Progenitor cell of endocrine pancreas (in vitro differentiated cells): ENCODE results near the gene CLEC20A. TPM values are rescaled to one million over a fixed set of nuclear protein-coding genes. Genes with fewer than 3 reads are reported as not detected.

Source experiments
- DNase-seq: peaks from one replicate; pipeline ENCODE4 v3.0.0; 2021; ENCODE audit warnings: low spot score; ENCODE audit not compliant: unreplicated experiment
- H3K27ac Mint-ChIP-seq: 2 replicates; pipeline ENCODE4 v1.8.0; 2021; ENCODE audit warnings: mild to moderate bottlenecking, moderate library complexity, mixed read lengths
- H3K27me3 Mint-ChIP-seq: 2 replicates; pipeline ENCODE4 v1.8.0; 2021; ENCODE audit warnings: mixed read lengths
- H3K36me3 Mint-ChIP-seq: 2 replicates; pipeline ENCODE4 v1.8.0; 2022; ENCODE audit warnings: mixed read lengths; ENCODE audit not compliant: insufficient read depth
- H3K4me1 Mint-ChIP-seq: 2 replicates; pipeline ENCODE4 v1.8.0; 2021; ENCODE audit warnings: low read depth, mixed read lengths
- H3K4me3 Mint-ChIP-seq: 2 replicates; pipeline ENCODE4 v1.8.0; 2021; ENCODE audit warnings: low read depth, mild to moderate bottlenecking, moderate library complexity, mixed read lengths
- H3K9me3 Mint-ChIP-seq: 2 replicates; pipeline ENCODE4 v1.8.0; 2021; ENCODE audit warnings: low read depth, mixed read lengths
- total RNA-seq: library from RNA; stranded (reverse); gene quantifications from 2 replicates; pipeline ENCODE4 v1.2.1, GENCODE V29; 2021
- TF ChIP-seq, protein P1 (sequence below): fragments of 200-600 bp; sonication (generic); IDR thresholded peaks from one replicate; pipeline ENCODE4 v1.5.0; 2021; ENCODE audit warnings: antibody characterized with exemption, mild to moderate bottlenecking; ENCODE audit not compliant: unreplicated experiment

The CLEC20A gene
- total RNA-seq, 1 donor from 2014 or later = not detected

DNA sequence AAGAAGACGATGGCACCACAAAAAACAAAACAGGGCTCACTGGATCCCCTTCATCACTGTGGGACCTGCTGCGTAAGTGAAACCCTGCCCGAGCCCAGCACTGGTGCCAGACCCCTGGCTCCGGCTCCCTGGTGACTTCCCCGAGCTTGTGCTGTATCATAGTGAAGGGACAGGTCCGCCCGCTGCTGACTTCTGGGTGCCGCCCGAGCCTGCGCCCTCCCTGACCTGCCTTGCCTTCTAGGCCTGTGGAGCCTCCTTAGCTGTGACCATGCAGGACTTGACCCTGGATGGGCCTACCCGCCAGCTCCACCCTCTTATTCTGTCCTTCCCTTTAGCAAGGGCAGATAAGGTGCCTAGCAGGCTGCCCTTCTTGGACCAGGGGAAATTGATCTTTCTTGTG, 24.0 kb upstream of the CLEC20A start:
- TF ChIP-seq, protein P1, sequence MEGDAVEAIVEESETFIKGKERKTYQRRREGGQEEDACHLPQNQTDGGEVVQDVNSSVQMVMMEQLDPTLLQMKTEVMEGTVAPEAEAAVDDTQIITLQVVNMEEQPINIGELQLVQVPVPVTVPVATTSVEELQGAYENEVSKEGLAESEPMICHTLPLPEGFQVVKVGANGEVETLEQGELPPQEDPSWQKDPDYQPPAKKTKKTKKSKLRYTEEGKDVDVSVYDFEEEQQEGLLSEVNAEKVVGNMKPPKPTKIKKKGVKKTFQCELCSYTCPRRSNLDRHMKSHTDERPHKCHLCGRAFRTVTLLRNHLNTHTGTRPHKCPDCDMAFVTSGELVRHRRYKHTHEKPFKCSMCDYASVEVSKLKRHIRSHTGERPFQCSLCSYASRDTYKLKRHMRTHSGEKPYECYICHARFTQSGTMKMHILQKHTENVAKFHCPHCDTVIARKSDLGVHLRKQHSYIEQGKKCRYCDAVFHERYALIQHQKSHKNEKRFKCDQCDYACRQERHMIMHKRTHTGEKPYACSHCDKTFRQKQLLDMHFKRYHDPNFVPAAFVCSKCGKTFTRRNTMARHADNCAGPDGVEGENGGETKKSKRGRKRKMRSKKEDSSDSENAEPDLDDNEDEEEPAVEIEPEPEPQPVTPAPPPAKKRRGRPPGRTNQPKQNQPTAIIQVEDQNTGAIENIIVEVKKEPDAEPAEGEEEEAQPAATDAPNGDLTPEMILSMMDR = no peak
- Mint-ChIP-seq H3K9me3 (no peaks in the 10 kb centered on the region), H3K4me3 (no peak overlapping the region), H3K36me3 (no peaks in the 10 kb centered on the region), H3K4me1 (no peaks in the 10 kb centered on the region), H3K27ac (no peak overlapping the region), H3K27me3 (peaks cover 4% of the 10 kb centered on the region)
- no peak for DNase-seq

DNA sequence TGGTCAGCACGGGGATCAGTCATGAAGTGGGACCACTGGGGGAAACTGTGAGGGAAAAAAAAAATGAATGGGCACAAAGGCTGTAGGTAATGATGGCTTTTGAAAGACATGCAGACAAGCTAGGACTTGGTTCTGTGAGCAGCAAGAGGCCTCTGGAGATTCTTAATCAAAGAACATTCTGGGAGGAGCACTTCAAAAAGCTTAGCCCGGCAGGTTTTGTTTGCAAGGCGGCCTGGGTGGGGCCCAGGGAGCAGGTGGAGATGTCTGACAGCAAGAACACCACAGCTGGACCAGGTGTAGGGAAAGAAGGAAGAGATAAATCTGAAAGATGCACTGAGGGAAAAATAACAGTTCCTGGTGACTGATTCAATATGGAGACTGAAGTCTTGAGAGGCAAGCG, 22.1 kb upstream of the CLEC20A start:
- no peak for DNase-seq
- H3K4me1 Mint-ChIP-seq = no peaks in the 10 kb centered on the region
- no peak overlapping the region for H3K27ac Mint-ChIP-seq
- TF ChIP-seq, protein P1 = no peak
- H3K36me3 Mint-ChIP-seq = no peaks in the 10 kb centered on the region
- peaks cover 8% of the 10 kb centered on the region for H3K27me3 Mint-ChIP-seq
- H3K9me3 Mint-ChIP-seq = no peaks in the 10 kb centered on the region
- no peak overlapping the region for H3K4me3 Mint-ChIP-seq

DNA sequence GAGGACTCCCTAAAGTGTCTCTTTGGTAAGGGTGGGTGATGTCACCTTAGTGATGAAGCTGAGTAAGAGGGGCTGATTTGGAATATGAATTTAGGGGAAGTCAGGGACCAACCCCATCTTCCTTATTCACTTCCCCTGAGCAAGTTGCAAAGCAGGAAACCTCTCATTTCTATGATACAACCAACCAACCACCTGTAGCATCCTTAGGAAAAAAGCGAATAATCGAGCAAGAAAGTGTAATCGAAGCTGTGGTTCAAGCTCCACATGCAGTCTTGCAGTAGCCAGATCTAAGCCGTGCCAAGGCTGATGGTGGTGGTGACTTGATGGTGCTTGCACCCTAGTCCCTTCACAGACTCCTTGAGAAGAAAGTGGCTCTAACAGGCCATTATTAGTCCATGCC, 19.3 kb upstream of the CLEC20A start:
- Mint-ChIP-seq H3K27me3 (peaks cover 8% of the 10 kb centered on the region), H3K36me3 (no peaks in the 10 kb centered on the region), H3K4me1 (no peaks in the 10 kb centered on the region), H3K9me3 (no peaks in the 10 kb centered on the region), H3K27ac (no peak overlapping the region), H3K4me3 (no peak overlapping the region)
- TF ChIP-seq, protein P1 = no peak
- no peak for DNase-seq

DNA sequence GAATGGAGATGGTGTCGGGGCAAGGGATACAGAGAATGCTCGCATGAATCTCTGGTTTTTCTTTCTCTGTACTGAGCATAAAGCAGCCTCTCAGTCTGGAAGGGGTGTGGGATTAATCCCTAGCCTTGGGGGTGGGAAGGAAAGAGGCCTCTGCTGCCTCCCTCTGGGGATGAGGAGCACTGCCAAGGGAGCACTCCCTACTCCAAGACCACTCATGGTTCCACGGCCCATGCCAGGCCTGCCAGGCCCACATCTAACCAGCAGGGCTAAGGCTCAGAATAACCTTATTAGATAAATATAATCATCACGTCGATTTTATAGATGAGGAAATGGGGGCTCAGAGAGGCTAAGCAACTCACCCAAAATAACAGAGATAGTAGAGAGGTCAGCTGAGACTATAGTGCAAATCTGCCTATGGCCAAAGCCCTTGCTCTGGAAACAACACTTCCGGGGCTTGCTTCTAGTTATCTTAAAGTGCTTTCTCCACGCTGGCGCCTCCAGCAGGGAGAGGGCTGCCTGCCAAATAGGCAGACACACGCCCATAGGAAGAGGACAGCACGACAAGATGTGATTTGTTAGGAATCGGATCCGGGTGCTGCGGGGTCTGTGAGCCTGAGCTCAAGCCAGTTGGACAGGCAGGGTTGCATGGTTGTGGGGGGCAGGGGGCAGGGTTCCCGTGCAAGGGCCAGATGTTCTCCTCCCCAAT, 16.7 kb upstream of the CLEC20A start:
- no peaks in the 10 kb centered on the region for H3K36me3 Mint-ChIP-seq
- H3K27me3 Mint-ChIP-seq = peaks cover 4% of the 10 kb centered on the region
- no peaks in the 10 kb centered on the region for H3K4me1 Mint-ChIP-seq
- no peak overlapping the region for H3K27ac Mint-ChIP-seq
- H3K4me3 Mint-ChIP-seq = no peak overlapping the region
- no peaks in the 10 kb centered on the region for H3K9me3 Mint-ChIP-seq
- TF ChIP-seq, protein P1 = no peak
- no peak for DNase-seq

DNA sequence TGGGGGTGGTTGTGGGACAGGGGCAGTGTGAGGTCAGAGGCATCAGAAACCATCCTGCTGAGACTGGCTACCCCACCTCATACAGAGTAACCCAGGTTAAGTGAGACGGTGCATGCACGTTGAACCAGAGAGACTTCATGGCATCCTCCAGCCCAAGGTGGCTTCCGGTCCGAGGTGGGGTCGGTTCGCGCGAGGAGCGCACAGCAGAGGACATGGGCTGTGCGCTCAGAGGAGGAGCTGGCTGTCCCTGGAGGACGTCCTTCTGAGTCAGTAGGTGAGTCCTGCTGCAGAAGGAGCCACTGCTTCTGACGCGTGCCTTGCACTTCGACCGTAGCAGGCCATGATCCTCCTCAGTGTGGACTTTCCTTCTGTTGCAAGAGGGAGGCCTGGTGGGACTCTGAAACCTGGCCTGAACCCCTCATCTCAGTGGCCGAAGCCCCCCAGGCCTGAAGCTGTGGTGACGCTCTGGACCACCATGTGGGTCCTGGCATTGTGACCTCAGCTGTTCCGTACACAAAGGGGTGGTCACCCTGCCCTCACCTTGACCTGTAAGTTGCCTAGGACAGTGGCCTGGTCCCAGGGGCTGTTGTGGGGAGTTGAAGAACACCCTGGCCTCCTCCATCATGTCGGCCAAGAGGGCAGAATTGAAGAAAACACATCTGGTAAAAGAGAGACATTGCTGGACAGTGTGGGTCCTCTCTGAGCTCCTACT, 16.0 kb upstream of the CLEC20A start, which contains the start of gene TEX35:
Gene TEX35, plus strand, starts transcription at position 544 of the 712 bp plus-strand sequence. Its CDS starts 80 bp downstream, at position 624.
- H3K36me3 Mint-ChIP-seq = no peaks in the 10 kb centered on the region
- no peak within 1 kb of the TSS for H3K27ac Mint-ChIP-seq
- H3K4me3 Mint-ChIP-seq = no peak within 1 kb of the TSS
- peaks cover 4% of the 10 kb centered on the region for H3K27me3 Mint-ChIP-seq
- no peaks in the 10 kb centered on the region for H3K9me3 Mint-ChIP-seq
- no peak for DNase-seq
- no peaks in the 10 kb centered on the region for H3K4me1 Mint-ChIP-seq
- TF ChIP-seq, protein P1 = no peak
